CD4-positive, alpha-beta T cell treated with Interleukin-4 for 4 hours (primary cell): ENCODE results near the gene SPA17.
A peak's percentile ranks its signal among the peaks of the same experiment; 100 is the strongest.

Experiments used
- DNase-seq: peaks from one replicate; pipeline ENCODE4 v3.0.0-alpha.2; 2020

SPA17 gene

DNA sequence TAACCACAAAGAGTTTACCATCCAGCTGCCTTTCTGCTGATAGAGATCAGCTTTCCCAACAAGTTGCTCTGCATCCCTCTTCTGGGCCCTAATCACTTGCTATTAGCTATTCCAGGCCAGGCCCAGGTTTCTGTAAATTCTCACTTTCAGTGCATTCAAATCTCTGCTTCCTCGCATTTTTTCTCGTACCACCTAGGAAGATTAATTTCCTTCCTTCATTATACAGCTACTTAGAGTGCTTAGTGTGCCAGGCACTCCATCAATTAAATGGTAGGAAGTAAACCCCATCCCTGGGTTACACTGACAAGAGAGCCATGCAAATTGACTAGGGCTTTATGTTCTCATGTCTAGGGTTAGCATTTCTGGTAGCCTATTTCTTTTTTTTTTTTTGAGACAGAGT, 9.8 kb upstream of the SPA17 start:
- DNase-seq, result no peak

- DNase-seq, result no peak
These were observed 6.1 kb upstream of the SPA17 start for GRCh38 chr11:124667601-124668000.

- DNase-seq, result peak; percentile 67
These were observed 4.5 kb upstream of the SPA17 start for GRCh38 chr11:124669193-124669592.

- DNase-seq, result peak; percentile 47
These were observed 3.0 kb upstream of the SPA17 start for GRCh38 chr11:124670732-124671131.

DNA sequence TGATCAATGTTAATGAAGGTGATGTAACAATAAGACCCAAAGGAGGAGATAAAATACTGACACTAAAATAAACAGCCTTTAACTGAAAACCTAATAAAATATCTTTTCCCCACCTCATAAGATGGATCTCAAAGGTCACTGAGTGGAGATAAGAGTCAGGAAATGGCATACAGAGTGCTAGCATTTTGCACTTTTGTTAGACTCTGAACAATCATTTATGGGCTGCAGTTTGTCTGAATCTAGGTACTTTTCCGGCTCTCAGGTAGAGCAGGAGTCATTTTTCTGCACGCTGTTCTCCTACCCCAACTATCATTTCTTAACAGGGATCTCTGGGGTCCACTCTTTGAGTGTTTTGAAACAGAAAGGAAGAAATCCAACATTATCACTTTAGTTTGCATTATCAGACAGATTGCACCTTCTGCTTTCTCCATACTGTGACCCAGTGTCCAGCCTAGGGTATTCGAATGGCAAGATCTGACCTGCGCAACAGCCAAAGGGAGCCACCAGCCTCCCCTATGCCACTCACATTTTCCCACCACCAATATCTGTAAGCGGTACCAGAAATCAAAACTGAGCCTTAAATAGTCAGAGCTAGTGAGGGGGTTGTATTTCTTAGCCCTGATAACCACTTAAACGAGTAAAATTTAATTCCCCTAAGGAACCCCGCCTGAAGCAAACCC, 1.0 kb upstream of the SPA17 start:
- no peak for DNase-seq

- no peak for DNase-seq
These were observed 439 bp downstream of the SPA17 start for GRCh38 chr11:124674168-124674517.

DNA sequence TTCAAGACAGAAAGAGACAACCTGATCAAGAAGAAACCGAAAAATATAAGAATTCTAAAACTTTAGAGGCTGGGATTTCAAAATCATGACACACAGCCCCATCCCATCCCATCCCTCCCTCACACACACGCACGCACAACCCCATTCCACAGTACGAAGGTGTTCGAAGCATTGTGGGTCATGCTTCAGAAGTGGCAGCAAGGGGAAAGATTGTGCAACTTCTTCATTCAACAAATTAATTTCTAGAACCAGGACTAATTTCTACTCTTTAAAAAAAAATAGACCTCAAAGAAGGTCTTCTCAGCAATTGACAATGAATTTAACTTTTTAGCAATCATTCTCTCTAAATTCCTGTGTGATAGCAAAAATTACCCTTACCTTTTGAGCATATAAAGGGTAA, 867 bp downstream of the SPA17 start:
- DNase-seq, result no peak

GRCh38 chr11:124676386-124676785, 2.7 kb downstream of the SPA17 start:
- no peak for DNase-seq

DNA sequence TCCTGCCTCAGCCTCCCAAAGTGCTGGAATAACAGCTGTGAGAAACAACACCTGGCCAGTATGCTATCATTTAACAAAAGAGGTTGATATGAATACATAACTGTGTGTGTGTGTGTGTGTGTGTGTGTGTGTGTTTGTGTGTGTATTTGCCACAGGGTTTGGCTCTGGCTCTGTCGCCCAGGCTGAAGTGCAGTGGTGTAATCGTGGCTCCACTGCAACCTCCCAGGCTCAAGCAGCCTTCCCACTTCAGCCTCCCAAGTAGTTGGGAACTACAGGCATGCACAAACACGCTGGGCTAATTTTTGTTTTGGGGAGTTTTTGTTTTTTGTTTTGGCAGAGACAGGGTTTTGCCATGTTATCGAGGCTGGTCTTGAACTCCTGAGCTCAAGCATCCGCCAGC, 4.7 kb downstream of the SPA17 start:
- no peak for DNase-seq

GRCh38 chr11:124681421-124681820, 7.7 kb downstream of the SPA17 start:
- DNase-seq, result no peak

DNA sequence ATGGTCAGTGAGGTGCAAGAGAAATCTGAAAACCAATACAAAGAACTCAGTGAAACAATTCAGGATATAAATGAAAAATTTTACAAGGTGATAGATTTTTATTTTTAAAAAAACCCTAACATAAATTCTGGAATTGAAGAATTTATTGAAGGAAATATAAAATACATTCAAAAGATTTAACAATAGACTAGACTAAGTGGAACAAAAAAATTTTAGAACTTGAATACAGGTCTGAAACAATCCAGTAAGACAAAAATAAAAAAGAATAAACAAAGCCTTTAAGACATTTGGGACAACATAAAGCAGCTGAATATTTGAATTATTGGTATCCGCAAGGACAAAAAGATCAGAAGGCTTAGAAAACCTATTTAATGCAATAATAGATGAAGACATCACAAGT, 8.7 kb downstream of the SPA17 start:
- DNase-seq, result no peak

DNA sequence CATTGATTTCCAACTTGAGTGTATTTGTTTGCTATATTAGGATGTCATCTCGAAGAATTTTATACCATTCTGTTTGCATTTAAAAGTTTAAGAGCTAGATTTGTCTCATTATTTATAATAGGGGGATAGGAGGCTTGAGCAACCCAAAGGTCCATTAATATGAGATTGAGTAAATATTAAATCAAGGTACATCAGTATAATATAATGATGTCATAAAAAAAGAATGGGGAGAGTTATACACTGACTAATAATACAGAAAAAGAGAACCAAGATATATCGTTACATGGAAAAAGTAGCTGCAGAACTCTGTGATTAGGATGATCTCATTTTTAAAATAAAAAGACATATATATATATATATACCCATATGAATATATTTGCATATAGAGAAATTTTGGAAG, 19.4 kb downstream of the SPA17 start:
- DNase-seq, result no peak

DNA sequence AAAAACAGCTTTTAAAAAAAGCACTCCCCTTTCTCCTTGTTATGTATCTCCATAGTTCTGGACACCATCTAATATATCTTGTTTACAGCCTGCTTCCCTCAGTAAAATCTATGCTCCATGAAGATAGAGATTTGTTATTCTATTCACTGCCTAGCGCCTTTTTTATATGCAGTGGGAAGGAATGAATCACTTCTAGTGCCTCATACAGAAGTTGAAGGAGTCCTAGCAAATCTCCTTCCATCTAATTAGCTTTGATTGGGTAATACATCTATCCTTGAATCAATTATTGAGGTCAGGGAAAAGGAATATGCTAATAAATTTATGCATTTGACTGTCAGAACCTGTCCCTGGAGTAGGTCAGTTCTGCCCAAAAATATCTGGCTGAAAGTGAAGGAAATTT, 25.8 kb downstream of the SPA17 start:
- DNase-seq, result no peak

- no peak for DNase-seq
These were observed 26.3 kb downstream of the SPA17 start for GRCh38 chr11:124700028-124700427.

- DNase-seq, result no peak
These were observed 34.1 kb downstream of the SPA17 start for GRCh38 chr11:124707829-124708228.

DNA sequence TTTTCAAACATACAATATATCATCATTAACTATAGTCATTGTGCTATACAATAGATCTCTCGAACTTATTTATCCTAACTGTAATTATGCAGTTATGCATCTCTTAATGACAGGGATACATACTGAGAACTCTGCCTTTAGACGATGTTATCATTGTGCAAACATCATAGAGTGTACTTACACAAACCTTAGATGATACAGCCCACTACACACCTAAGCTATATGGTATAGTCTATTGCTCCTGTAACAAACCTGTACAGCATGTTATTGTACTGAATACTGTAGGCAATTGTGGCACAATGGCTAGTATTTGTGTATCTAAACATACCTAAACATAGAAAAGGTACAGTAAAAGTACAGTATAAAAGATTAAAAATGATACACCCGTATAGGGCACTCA, 38.7 kb downstream of the SPA17 start:
- DNase-seq, result no peak

DNA sequence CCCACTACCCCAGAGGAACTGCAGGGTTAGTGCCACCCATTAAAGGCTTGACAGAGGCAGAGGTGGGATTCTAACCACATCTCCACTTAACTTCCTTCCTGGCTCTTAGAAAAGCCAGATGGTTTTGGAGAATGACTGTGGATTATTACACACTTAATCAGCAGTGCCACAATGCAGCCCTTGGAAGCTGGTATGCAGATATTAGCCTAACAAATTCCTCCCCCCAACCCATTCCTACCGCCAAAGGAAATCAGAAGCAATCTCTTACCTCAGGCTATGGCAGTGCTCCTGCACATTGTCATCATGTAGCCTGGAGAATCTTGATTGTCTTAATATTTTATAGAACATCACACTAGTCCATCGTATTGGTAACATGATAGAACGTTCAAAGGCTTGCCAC, 42.9 kb downstream of the SPA17 start:
- DNase-seq, result no peak

GRCh38 chr11:124717421-124717785, 43.7 kb downstream of the SPA17 start:
- DNase-seq, result no peak

DNA sequence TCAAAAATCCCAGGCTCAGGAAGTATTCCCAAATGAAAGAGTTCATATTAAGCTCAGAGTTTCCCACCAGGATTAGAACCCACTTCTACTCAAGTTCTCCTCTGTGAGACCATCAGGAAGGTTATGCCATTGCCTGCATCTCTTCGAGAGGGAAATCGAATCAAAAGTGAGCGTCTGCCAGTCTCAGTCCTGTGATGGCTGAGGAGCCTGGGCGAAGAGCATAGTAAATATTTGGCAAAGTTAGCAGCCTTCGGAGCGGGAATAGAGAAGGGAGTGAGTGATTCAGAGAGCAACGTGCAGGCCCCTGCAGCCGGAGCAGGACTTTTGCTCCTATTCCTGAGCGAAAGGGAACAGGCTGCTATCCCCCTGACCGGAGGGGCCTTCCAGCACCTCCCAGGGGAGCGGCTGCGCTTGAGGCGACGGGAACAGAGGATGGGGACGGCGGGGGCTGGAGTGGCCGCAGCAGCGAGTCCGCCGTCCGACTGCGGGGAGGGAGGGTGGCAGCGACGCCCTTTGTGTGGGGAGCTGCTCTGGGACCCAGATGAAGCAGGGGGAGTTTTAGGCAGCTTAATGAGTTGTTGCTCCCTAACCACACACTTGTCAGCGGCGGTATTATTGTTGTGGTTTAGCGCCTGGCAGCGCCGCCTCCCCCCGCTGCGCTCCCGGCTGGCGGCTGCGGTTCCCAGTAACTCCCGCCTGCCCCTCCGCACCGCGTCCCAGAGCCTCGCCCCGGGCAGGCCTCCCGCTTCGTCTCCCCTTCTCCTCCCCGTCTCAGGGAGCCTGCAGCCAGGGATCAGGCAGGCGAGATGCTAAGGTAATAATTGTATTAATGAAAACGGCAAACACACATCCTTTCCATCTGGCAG, 44.3 kb downstream of the SPA17 start:
- DNase-seq, result peak; percentile 17

- DNase-seq, result no peak
These were observed 45.1 kb downstream of the SPA17 start for GRCh38 chr11:124718801-124719200.

GRCh38 chr11:124719534-124719933, 45.8 kb downstream of the SPA17 start:
- DNase-seq, result no peak

DNA sequence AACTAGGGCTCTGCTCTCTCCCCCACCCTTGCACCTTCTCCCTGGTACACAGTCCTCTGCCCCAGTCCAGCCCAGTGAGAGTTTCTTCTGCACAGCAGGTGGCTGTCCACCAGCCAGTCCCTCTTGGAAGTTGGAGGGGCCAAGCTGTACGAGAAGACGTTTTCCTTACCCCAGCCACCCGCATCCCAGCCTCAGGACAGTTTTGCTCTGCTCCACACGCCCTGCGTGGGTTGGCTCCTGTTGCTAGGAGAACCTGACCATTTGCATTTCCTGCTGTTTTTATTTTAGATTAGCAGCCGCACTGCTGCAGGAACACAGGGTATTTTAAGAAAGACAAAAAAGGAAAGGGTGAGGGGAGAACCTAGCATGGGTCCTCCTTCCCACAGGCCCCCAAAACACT, 48.5 kb downstream of the SPA17 start:
- DNase-seq, result no peak

GRCh38 chr11:124724979-124725718, 51.4 kb downstream of the SPA17 start:
- no peak for DNase-seq

GRCh38 chr11:124725719-124726105, 52.0 kb downstream of the SPA17 start:
- no peak for DNase-seq
